Suppressor macrophage treated with lipopolysaccharide for 4 hours (primary cell): ENCODE data around the gene ZNF689.

Experiments used
- DNase-seq: peaks from one replicate; pipeline ENCODE4 v3.0.0-alpha.2; 2020

The ZNF689 gene

DNA sequence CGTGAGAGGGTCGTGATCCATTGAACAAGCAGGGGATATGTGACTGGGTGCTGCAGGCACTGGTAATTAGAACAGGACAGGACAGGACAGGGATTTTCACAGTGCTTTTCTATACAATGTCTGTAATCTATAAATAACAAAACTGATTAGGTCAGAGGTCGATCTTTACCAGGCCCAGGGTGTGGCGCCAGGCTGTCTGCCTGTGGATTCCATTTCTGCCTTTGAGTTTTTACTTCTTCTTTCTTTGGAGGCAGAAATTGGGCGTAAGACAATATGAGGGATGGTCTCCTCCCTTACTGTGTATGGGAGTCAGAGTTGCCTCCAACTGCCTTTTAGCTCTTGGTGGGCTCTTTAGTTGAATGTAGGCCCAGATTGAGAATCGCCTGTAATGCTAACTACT lies 50.5 kb downstream of the ZNF689 start:
- DNase-seq = peak; percentile 51

- DNase-seq = no peak
Observed at GRCh38 chr16:30558789-30559377, 51.3 kb downstream of the ZNF689 start.

DNA sequence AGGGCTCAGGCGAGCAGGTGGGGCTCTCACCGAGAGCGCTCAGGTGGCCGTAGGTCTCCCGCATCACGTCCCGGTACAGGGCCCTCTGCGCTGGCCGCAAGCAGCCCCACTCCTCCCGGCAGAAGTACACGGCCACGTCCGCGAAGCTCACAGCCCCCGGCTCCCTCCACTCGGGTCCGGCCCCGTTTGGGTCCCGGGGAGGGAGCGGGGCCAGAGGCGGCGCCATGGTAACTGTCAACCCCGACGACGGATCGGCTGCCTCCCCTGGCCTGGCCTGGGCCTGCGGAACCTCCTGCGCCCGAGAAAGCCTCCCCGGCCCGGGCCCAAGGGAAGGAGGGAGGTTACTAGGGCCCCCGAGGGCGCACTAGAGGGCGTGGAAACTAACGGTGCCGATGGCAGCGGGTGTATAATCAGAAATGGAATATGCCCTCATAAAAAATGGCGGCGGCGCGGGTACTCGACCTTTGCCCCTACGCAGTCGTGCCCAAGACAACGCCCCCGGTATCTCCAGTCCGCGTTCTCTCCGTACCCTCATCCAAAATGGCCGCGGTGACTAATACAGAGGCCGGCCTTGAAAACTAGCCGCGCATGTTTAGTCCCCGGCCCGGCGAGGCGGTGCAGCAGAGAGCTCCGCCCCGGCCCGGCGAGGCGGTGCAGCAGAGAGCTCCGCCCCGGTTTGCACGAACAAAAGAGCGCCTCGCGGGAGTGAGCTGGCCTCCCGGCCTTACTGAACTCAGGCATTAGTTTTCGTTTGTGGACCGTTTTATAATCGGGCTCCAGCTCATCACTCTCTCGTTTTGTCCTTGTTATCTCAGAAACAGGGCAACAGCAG lies 52.0 kb downstream of the ZNF689 start, which contains the start of gene ZNF764:
ZNF764 (minus strand) TSS at position 418 of the 832 bp plus-strand sequence; CDS start at position 226, 192 bp downstream.
- DNase-seq = peak; percentile 99

DNA sequence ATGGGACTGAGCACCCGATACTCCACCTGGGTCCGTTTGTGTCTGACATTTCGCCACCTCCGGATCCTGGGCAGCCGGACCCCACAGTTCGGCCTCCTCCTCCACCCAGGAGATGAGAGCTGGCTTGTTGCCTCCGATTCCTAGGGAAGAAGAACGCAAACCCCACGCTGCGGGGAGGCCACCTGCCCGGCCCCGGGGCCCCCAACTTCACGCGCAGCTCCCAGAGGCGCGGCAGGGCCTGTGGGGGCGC lies 52.6 kb downstream of the ZNF689 start:
- no peak for DNase-seq

DNA sequence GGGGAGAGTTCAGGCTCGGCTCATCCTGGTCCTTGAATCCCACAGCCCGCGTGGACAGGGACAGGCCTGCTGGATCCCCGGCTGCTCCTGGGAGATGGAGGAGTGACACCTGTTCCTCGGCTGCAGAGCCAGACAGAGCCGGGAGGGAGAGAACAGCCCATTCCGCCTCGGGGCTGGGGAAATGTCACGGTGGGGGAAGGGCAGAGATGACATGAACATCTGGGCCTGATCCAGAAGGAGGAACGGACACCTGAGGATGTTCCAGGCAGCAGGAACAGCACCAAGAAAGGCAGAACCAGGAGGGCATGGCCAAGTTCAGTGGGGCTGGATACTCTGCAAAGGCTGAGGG lies 54.1 kb downstream of the ZNF689 start:
- no peak for DNase-seq

DNA sequence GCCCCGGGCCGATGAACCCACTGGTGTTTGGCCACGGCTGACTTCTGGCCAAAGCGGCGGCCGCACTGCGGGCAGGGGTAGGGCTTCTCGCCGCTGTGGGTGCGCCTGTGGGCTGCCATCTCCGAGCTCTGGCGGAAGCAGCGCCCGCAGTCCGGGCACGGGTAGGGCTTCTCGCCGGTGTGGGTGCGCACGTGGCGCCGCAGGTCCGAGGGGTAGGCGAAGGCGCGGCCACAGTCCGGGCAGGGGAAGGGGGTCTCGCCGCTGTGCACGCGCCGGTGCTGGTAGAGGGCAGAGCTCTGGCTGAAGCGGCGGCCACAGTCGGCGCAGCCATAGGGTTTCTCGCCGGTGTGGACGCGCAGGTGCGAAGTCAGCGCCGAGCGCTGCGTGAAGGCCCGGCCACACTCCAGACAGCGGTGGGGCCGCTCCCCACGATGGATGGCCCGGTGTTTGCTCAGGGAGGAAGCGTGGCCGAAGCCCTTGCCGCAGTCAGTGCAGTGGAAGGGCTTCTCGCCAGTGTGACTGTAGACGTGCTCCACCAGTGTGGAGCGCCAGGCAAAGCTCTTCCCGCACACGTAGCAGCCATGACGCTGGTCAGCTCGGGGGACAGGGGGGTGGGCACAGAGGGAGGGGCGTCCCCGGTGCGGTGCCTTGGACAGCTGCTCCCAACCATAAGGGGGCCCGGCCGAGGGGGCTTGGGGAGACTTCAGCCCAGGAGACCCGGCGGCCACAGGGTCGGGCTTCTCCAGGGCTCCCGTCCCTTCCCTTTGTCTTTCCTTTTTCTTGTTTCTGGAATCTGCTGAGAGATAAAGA lies 54.7 kb downstream of the ZNF689 start:
- no peak for DNase-seq

DNA sequence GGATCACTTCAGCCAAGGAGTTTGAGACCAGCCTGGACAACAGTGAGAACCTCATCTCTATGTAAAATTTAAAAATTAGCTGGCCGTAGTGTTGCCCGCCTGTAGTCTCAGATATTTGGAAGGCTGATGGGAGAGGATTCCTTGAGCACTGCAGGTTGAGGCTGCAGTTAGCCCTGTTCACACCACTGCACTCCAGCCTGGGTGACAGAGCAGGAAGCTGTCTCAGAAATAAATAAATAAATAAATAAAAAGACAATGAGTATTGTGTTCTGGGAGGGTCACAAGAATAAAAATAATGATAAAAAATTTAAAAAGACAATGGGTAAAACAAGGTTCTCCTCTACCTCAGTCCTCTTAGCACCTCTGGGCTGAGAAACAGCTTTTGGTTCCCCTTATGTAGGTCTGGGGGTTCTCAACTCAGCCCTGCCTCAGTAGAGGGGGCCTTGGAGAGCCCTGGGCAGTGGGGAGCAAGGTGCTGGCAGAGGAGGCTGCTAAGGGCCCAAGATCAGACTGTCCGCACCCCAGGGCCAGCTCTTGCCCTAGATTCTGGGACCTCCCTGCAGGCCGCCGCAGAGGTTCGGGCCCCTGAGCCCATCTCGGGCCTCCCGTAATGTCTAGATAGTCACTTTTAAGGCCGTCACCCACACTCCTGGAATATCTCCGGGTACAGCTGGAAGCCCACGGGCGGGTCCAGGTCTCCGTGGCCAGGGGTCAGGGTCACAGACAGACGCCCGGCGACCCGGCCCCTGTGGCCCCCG lies 55.5 kb downstream of the ZNF689 start:
- DNase-seq = no peak

- no peak for DNase-seq
Observed at GRCh38 chr16:30553393-30553899, 56.7 kb downstream of the ZNF689 start.

- DNase-seq = no peak
Observed at GRCh38 chr16:30552956-30553355, 57.2 kb downstream of the ZNF689 start.
